Right lobe of liver (tissue), 6 donors: ENCODE measurements around the gene TRMT13. TPM values are rescaled to one million over a fixed set of nuclear protein-coding genes. Genes with fewer than 3 reads are reported as not detected.

Source experiments
- ATAC-seq, 4 donors: fragments of 200-7000 bp; cut with Tn5 transposase; one replicate each; pipeline ENCODE4 v1.9.1; 2020; ENCODE audit warnings: mild to moderate bottlenecking in 4 of 4, moderate library complexity in 4 of 4
- DNase-seq, 3 donors: peaks; one replicate each; pipeline ENCODE4 v3.0.0-alpha.2; 2020
- H3K27ac ChIP-seq, 3 donors: fragments of 200-600 bp; one replicate each; pipeline ENCODE4 v1.8.0; 2022
- H3K27me3 ChIP-seq, 2 donors: fragments of 200-600 bp; one replicate each; pipeline ENCODE4 v1.8.0; 2022
- H3K36me3 ChIP-seq, 4 donors: fragments of 200-600 bp; sonication (generic) in 1 of 4; one replicate each; pipeline versions ENCODE4 v1.5.1 to v1.8.0; 2017 to 2022; ENCODE audit warnings: control low read depth in 1 of 4
- H3K4me1 ChIP-seq, 4 donors: fragments of 200-600 bp; sonication (generic) in 1 of 4; one replicate each; pipeline versions ENCODE4 v1.5.1 to v1.8.0; 2017 to 2022; ENCODE audit warnings: control low read depth in 1 of 4
- H3K4me3 ChIP-seq, 3 donors: fragments of 200-600 bp; one replicate each; pipeline ENCODE4 v1.8.0; 2022
- H3K9me3 ChIP-seq, 4 donors: fragments of 200-600 bp; sonication (generic) in 1 of 4; one replicate each; pipeline versions ENCODE4 v1.5.1 to v1.8.0; 2017 to 2022; ENCODE audit warnings: control low read depth in 1 of 4
- CTCF ChIP-seq, 4 donors: fragments of 200-600 bp in 3 of 4; fragments of 450-650 bp in 1 of 4; IDR thresholded peaks; one replicate each; pipeline versions ENCODE4 v1.5.1 to v1.8.0; 2016 to 2022; ENCODE audit warnings: antibody characterized with exemption in 4 of 4, mild to moderate bottlenecking in 2 of 4
- POLR2A ChIP-seq: fragments of 450-650 bp; IDR thresholded peaks from one replicate; pipeline ENCODE4 v1.6.1; 2017; ENCODE audit warnings: antibody characterized with exemption, mild to moderate bottlenecking
- WGBS: methylation state at CpG from one replicate; pipeline ENCODE4 v1.1.6; 2018; ENCODE audit warnings: low coverage, low lambda C conversion rate; ENCODE audit not compliant: insufficient coverage; ENCODE audit errors: missing lambda C conversion rate; 5-methylcytosine and 5-hydroxymethylcytosine counted together
- intact Hi-C, 2 donors: fragments of 100-400 bp; cut with DNase I; formaldehyde crosslinking; loops; one replicate each; pipeline versions ENCODE4 v1.11.2 to v1.14.1; 2022
- total RNA-seq, 6 experiments: library from RNA; depleted of rRNA in 2 of 6; stranded (reverse); fragments of >200 nt in 2 of 6; fragmentation: NEBNext Ultra II Directional in 3 of 6; extraction: Animal tissue kit (Norgen Biotek cat#: 25700) in 3 of 6; gene quantifications; one replicate each; pipeline versions ENCODE4 v1.1.0 to v1.2.4, GENCODE V29; 2016 to 2023
- donor health status: DM: no; HTN: yes; CAD: no.
- donor health status: DM: no; HTN: no; CAD: no.
- donor health status: DM: no; HTN: no; CAD: no.
- donor health status: DM: no; HTN: yes; CAD: no.
- donor health status: DM: no; HTN: yes; CAD: no.

TRMT13 gene
- total RNA-seq, 6 experiments from 2014 or later = 4.9 to 12.1 (median 6.9) TPM

GRCh38 chr1:100100202-100100601 is 32.8 kb upstream of the TRMT13 start:
- Histone ChIP-seq H3K4me1 (no peaks in the 10 kb centered on the region), H3K4me3 (no peak overlapping the region), H3K27me3 (no peaks in the 10 kb centered on the region), H3K36me3 (peaks cover 0 to 5% (median 0%) of the 10 kb centered on the region in 4 donors), H3K9me3 (no peaks in the 10 kb centered on the region), H3K27ac (no peak overlapping the region)
- TF ChIP-seq CTCF (IDR thresholded peaks at IDR 0.05) (no peak), POLR2A (no peak)
- no peak for DNase-seq
- 79% methylated on average over 1 of the region's 1 CpG for WGBS
- ATAC-seq = no peak
- intact Hi-C loops = no loop called here

GRCh38 chr1:100101564-100101963 is 31.4 kb upstream of the TRMT13 start:
- intact Hi-C loops = no loop called here
- ATAC-seq (no peak), DNase-seq (no peak)
- H3K27ac ChIP-seq = no peak overlapping the region
- peaks cover 0 to 5% (median 0%) of the 10 kb centered on the region in 4 donors for H3K36me3 ChIP-seq
- no peaks in the 10 kb centered on the region for H3K27me3 ChIP-seq
- no peaks in the 10 kb centered on the region for H3K9me3 ChIP-seq
- H3K4me3 ChIP-seq = no peak overlapping the region
- TF ChIP-seq POLR2A = no peak
- TF ChIP-seq CTCF (IDR thresholded peaks at IDR 0.05) = no peak
- 90% methylated on average over 2 of the region's 2 CpGs for WGBS
- no peaks in the 10 kb centered on the region for H3K4me1 ChIP-seq

- no peaks in the 10 kb centered on the region for H3K4me1 ChIP-seq
- ATAC-seq (no peak), DNase-seq (no peak)
- H3K9me3 ChIP-seq = no peaks in the 10 kb centered on the region
- H3K27me3 ChIP-seq = no peaks in the 10 kb centered on the region
- WGBS = 87% methylated on average over 4 of the region's 4 CpGs
- H3K36me3 ChIP-seq = no peaks in the 10 kb centered on the region
- no peak for TF ChIP-seq POLR2A
- no peak for TF ChIP-seq CTCF (IDR thresholded peaks at IDR 0.05)
- intact Hi-C loops = no loop called here
- no peak overlapping the region for H3K27ac ChIP-seq
- no peak overlapping the region for H3K4me3 ChIP-seq
Measured at GRCh38 chr1:100107696-100108095, 25.3 kb upstream of the TRMT13 start.

- TF ChIP-seq CTCF (IDR thresholded peaks at IDR 0.05) (no peak), POLR2A (no peak)
- DNase-seq = no peak
- no peak for ATAC-seq
- Histone ChIP-seq H3K27ac (no peak overlapping the region), H3K4me3 (no peak overlapping the region), H3K36me3 (no peaks in the 10 kb centered on the region), H3K27me3 (no peaks in the 10 kb centered on the region), H3K9me3 (no peaks in the 10 kb centered on the region), H3K4me1 (no peaks in the 10 kb centered on the region)
- intact Hi-C loops = no loop called here
Measured at GRCh38 chr1:100109554-100110066, 23.4 kb upstream of the TRMT13 start.

GRCh38 chr1:100115524-100115923 is 17.4 kb upstream of the TRMT13 start:
- intact Hi-C loops = no loop called here
- TF ChIP-seq CTCF (IDR thresholded peaks at IDR 0.05) (no peak), POLR2A (no peak)

More at GRCh38 chr1:100115524-100115923, 17.4 kb upstream of the TRMT13 start:
- ATAC-seq (no peak), DNase-seq (no peak)
- no peak overlapping the region for H3K4me3 ChIP-seq
- no peak overlapping the region for H3K27ac ChIP-seq
- WGBS = 95% methylated on average over 4 of the region's 4 CpGs
- no peaks in the 10 kb centered on the region for H3K36me3 ChIP-seq
- H3K4me1 ChIP-seq = no peaks in the 10 kb centered on the region
- H3K27me3 ChIP-seq = no peaks in the 10 kb centered on the region
- no peaks in the 10 kb centered on the region for H3K9me3 ChIP-seq
